Lower leg skin (tissue), 3 donors: Measurements from ENCODE around the gene ZDHHC3.

ENCODE experiments used
- POLR2A ChIP-seq, 2 donors: fragments of 450-650 bp; IDR thresholded peaks; one replicate each; pipeline ENCODE4 v1.6.1; 2016 to 2017; ENCODE audit warnings: antibody characterized with exemption in 2 of 2, mild to moderate bottlenecking in 1 of 2, moderate library complexity in 1 of 2
- TF ChIP-seq, protein P1 (sequence below), 3 donors: fragments of 450-650 bp; IDR thresholded peaks; one replicate each; pipeline ENCODE4 v1.5.1; 2016; ENCODE audit warnings: antibody characterized with exemption in 3 of 3, mild to moderate bottlenecking in 3 of 3, moderate library complexity in 2 of 3

DNA sequence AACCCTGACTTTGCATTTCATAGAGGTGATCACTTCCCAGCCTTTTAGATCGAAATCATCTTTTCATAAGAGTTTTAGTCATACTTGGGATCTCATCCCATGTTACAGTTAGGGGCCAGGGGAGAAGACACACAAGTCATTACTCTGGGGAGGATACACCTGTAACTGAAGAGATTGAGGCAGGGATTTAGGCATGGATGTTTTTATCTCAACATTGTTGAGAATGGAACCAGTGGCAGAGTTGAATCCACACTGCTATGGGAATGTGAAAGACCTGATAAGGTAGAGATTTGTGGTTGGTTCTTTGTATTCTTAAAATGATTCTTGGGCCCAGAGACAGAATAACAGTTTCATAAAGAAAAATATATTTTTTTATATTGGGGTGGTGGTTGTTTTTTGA is 33.9 kb upstream of the ZDHHC3 start:
- TF ChIP-seq, protein P1, sequence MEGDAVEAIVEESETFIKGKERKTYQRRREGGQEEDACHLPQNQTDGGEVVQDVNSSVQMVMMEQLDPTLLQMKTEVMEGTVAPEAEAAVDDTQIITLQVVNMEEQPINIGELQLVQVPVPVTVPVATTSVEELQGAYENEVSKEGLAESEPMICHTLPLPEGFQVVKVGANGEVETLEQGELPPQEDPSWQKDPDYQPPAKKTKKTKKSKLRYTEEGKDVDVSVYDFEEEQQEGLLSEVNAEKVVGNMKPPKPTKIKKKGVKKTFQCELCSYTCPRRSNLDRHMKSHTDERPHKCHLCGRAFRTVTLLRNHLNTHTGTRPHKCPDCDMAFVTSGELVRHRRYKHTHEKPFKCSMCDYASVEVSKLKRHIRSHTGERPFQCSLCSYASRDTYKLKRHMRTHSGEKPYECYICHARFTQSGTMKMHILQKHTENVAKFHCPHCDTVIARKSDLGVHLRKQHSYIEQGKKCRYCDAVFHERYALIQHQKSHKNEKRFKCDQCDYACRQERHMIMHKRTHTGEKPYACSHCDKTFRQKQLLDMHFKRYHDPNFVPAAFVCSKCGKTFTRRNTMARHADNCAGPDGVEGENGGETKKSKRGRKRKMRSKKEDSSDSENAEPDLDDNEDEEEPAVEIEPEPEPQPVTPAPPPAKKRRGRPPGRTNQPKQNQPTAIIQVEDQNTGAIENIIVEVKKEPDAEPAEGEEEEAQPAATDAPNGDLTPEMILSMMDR (IDR thresholded peaks at IDR 0.05), result no peak
- no peak for TF ChIP-seq POLR2A (IDR thresholded peaks at IDR 0.05)
